H9 (cell line): ENCODE results near the gene GP1BB. TPM values are rescaled to one million over a fixed set of nuclear protein-coding genes. Genes with fewer than 3 reads are reported as not detected.

Source experiments
- DNase-seq: peaks from one replicate; pipeline ENCODE4 v3.0.0-alpha.2; 2017
- H2AFZ ChIP-seq: one replicate; pipeline ENCODE4 v1.6.1; 2013; ENCODE audit warnings: mild to moderate bottlenecking, low read length, control low read depth, moderate library complexity
- H2AK5ac ChIP-seq: 2 replicates; pipeline ENCODE4 v1.6.1; 2013; ENCODE audit warnings: low read length, control low read depth, mixed read lengths; ENCODE audit not compliant: insufficient read length
- H2BK120ac ChIP-seq: one replicate; pipeline ENCODE4 v1.6.1; 2013; ENCODE audit warnings: low read depth, mild to moderate bottlenecking, low read length, control low read depth, inconsistent platforms; ENCODE audit not compliant: poor library complexity, severe bottlenecking
- H2BK12ac ChIP-seq: 2 replicates; pipeline ENCODE4 v1.6.1; 2013; ENCODE audit warnings: low read length, control low read depth, mixed read lengths, low read depth; ENCODE audit not compliant: insufficient read length
- H2BK15ac ChIP-seq: 2 replicates; pipeline ENCODE4 v1.6.1; 2013; ENCODE audit warnings: low read depth, low read length, control low read depth
- H2BK20ac ChIP-seq: one replicate; pipeline ENCODE4 v1.6.1; 2013; ENCODE audit warnings: low read depth, mild to moderate bottlenecking, low read length, control low read depth, inconsistent platforms; ENCODE audit not compliant: poor library complexity, severe bottlenecking
- H2BK5ac ChIP-seq: 2 replicates; pipeline ENCODE4 v1.6.1; 2013; ENCODE audit warnings: low read length, control low read depth, mixed read lengths; ENCODE audit not compliant: insufficient read length
- H3K14ac ChIP-seq: 2 replicates; pipeline ENCODE4 v1.6.1; 2013; ENCODE audit warnings: low read length, control low read depth; ENCODE audit not compliant: insufficient read depth
- H3K18ac ChIP-seq: 2 replicates; pipeline ENCODE4 v1.6.1; 2013; ENCODE audit warnings: low read depth, mild to moderate bottlenecking, mixed read lengths, low read length, control low read depth; ENCODE audit not compliant: insufficient read length
- H3K23ac ChIP-seq: 2 replicates; pipeline ENCODE4 v1.6.1; 2013; ENCODE audit warnings: low read length, control low read depth, mixed read lengths, low read depth; ENCODE audit not compliant: insufficient read length
- H3K23me2 ChIP-seq: 2 replicates; pipeline ENCODE4 v1.6.1; 2013; ENCODE audit warnings: low read depth, mild to moderate bottlenecking, mixed read lengths, low read length, control low read depth; ENCODE audit not compliant: insufficient read length, poor library complexity, severe bottlenecking
- H3K27ac ChIP-seq: 2 replicates; pipeline ENCODE4 v1.5.1; 2013; ENCODE audit warnings: low read length, control low read depth, mixed read lengths, low read depth; ENCODE audit not compliant: insufficient read length
- H3K27me3 ChIP-seq: 2 replicates; pipeline ENCODE4 v1.6.1; 2013; ENCODE audit warnings: low read length, control low read depth, inconsistent platforms; ENCODE audit not compliant: insufficient read depth
- H3K4ac ChIP-seq: 2 replicates; pipeline ENCODE4 v1.6.1; 2013; ENCODE audit warnings: low read depth, mild to moderate bottlenecking, control low read depth, inconsistent platforms, low read length, moderate library complexity
- H3K4me1 ChIP-seq: 2 replicates; pipeline ENCODE4 v1.6.1; 2013; ENCODE audit warnings: low read length, control low read depth, inconsistent platforms; ENCODE audit not compliant: insufficient read depth
- H3K4me2 ChIP-seq: 2 replicates; pipeline ENCODE4 v1.6.1; 2013; ENCODE audit warnings: low read length, control low read depth, mixed read lengths; ENCODE audit not compliant: insufficient read length, insufficient read depth
- H3K56ac ChIP-seq: 2 replicates; pipeline ENCODE4 v1.6.1; 2013; ENCODE audit warnings: low read depth, mild to moderate bottlenecking, mixed read lengths, low read length, control low read depth; ENCODE audit not compliant: insufficient read length
- H3K79me1 ChIP-seq: 2 replicates; pipeline ENCODE4 v1.6.1; 2013; ENCODE audit warnings: low read depth, mild to moderate bottlenecking, moderate library complexity, low read length, control low read depth, inconsistent platforms; ENCODE audit not compliant: insufficient read depth, poor library complexity, severe bottlenecking
- H3K79me2 ChIP-seq: 2 replicates; pipeline ENCODE4 v1.6.1; 2013; ENCODE audit warnings: low read length, control low read depth, inconsistent platforms; ENCODE audit not compliant: insufficient read depth
- H3K9ac ChIP-seq: 2 replicates; pipeline ENCODE4 v1.6.1; 2013; ENCODE audit warnings: low read length, control low read depth, mixed read lengths; ENCODE audit not compliant: insufficient read length; ENCODE audit errors: extremely low read depth
- H3K9me3 ChIP-seq: one replicate; pipeline ENCODE4 v1.6.1; 2013; ENCODE audit warnings: low read depth, low read length, inconsistent platforms; ENCODE audit not compliant: control insufficient read depth
- H3T11ph ChIP-seq: one replicate; pipeline ENCODE4 v1.6.1; 2013; ENCODE audit warnings: mild to moderate bottlenecking, low read length, control low read depth, inconsistent platforms
- H4K20me1 ChIP-seq: one replicate; pipeline ENCODE4 v1.6.1; 2013; ENCODE audit not compliant: control insufficient read depth, insufficient read length, insufficient read depth
- H4K5ac ChIP-seq: 2 replicates; pipeline ENCODE4 v1.6.1; 2013; ENCODE audit warnings: low read depth, mild to moderate bottlenecking, mixed read lengths, low read length, control low read depth; ENCODE audit not compliant: insufficient read length
- H4K8ac ChIP-seq: replicated peaks from 2 replicates; pipeline ENCODE4 v1.6.1; 2013; ENCODE audit warnings: low read length, control low read depth, mixed read lengths, low read depth; ENCODE audit not compliant: insufficient read length
- H4K91ac ChIP-seq: 2 replicates; pipeline ENCODE4 v1.6.1; 2013; ENCODE audit warnings: low read depth, mild to moderate bottlenecking, moderate library complexity, mixed read lengths, low read length, control low read depth; ENCODE audit not compliant: insufficient read length
- H3K27ac Mint-ChIP-seq, 3 experiments: 2 replicates in 2 of 3; 3 replicates in 1 of 3; pipeline ENCODE4 v1.8.0; 2020 to 2021; ENCODE audit warnings: mixed read lengths in 3 of 3, mild to moderate bottlenecking in 1 of 3, moderate library complexity in 1 of 3
- H3K27me3 Mint-ChIP-seq: 2 replicates; pipeline ENCODE4 v1.8.0; 2021; ENCODE audit warnings: low read depth, mild to moderate bottlenecking, moderate library complexity, mixed read lengths
- H3K36me3 Mint-ChIP-seq, 3 experiments: 2 replicates in 2 of 3; 3 replicates in 1 of 3; pipeline ENCODE4 v1.8.0; 2020 to 2021; ENCODE audit warnings: low read depth in 3 of 3, mixed read lengths in 3 of 3; ENCODE audit not compliant: insufficient read depth in 1 of 3
- H3K4me1 Mint-ChIP-seq, 2 experiments: 2 replicates each; pipeline ENCODE4 v1.8.0; 2020; ENCODE audit warnings: mixed read lengths in 2 of 2
- H3K4me3 Mint-ChIP-seq, 2 experiments: 2 replicates in 1 of 2; 3 replicates in 1 of 2; pipeline ENCODE4 v1.8.0; 2020 to 2021; ENCODE audit warnings: mild to moderate bottlenecking in 2 of 2, mixed read lengths in 2 of 2, moderate library complexity in 1 of 2
- H3K9me3 Mint-ChIP-seq, 2 experiments: 2 replicates in 1 of 2; 3 replicates in 1 of 2; pipeline ENCODE4 v1.8.0; 2020; ENCODE audit warnings: mild to moderate bottlenecking in 2 of 2, mixed read lengths in 2 of 2, moderate library complexity in 1 of 2
- WGBS: extraction: QIAGEN DNeasy Blood & Tissue Kit; methylation state at CpG from one replicate; pipeline ENCODE4 v1.1.7; 2013; ENCODE audit warnings: missing lambda C conversion rate, low lambda C conversion rate, mixed read lengths; ENCODE audit not compliant: insufficient read length; ENCODE audit errors: extremely low coverage; 5-methylcytosine and 5-hydroxymethylcytosine counted together
- total RNA-seq: library from RNA; stranded (reverse); gene quantifications from 2 replicates; pipeline ENCODE4 v1.2.1, GENCODE V29; 2021
- TF ChIP-seq, protein P1 (sequence below): fragments of 200-600 bp; sonication (generic); conservative IDR thresholded peaks from 3 replicates; pipeline ENCODE4 v1.8.0; 2021; ENCODE audit warnings: antibody characterized with exemption, mild to moderate bottlenecking

GP1BB gene
- total RNA-seq, 1 experiment from 2014 or later, result 3.4 TPM

DNA sequence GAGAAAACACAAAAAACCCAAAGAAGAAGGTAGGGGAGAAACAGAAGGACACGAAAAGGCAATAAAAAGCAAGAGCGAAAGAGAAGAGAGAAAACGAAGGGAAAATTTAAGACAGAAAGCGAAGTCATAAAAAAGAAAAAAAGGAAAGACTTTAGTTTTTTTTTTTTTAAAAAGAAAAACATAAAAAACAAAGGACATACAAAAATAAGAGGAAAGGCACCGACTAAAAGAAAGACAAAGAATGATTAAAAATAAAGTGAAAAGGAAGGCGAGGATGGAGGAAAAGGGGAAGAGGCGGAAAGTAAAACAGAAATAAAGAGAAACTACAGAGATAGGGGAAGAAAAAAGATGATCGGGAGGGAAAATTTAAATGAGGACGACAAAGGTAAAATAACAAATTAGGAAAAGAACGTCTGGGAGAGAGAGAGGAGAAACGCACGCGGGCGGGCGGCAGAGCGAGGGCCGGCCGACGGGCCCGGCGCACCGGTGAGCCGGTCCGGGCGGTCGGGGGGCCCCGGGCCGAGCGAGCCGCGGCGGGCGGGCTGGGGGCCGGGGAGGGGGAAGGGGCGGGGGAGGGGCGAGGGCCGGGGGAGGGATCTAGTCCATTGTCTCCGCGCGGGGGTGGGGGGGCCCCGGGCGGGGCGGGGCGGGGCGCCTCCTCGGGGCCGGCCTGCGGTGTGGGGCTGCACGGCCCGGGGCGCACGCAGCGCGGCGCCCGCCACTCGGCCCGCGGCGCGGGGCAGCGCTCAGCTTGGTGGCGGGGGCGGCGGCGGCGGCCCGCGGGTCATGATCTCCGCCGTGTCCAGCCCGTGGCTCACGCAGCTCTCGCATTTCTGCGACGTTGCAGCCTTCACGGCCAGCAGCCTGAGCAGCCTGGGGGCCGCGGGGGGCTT is 37.0 kb downstream of the GP1BB start, which contains the start of gene TBX1:
TSS of gene TBX1 (plus strand) at position 721 of the 893 bp plus-strand sequence. CDS start at position 787, 66 bp downstream.
- no peak within 1 kb of the TSS for H4K5ac ChIP-seq
- H2BK12ac ChIP-seq, result no peak within 1 kb of the TSS
- H3K14ac ChIP-seq, result no peak within 1 kb of the TSS
- H3T11ph ChIP-seq, result no peak within 1 kb of the TSS
- no peaks in the 10 kb centered on the region for H3K79me1 ChIP-seq
- no peak within 1 kb of the TSS for H3K4ac ChIP-seq
- peaks cover 3% of the 10 kb centered on the region for H4K20me1 ChIP-seq
- H2BK15ac ChIP-seq, result no peak within 1 kb of the TSS
- Mint-ChIP-seq H3K27me3 (peaks cover 90% of the 10 kb centered on the region), H3K4me3 (peak within 1 kb of the TSS; percentile 57 to 74), H3K27ac (peak within 1 kb of the TSS in 1 of 3 experiments; percentile 22; a peak in 1 of 7 replicates), H3K9me3 (peaks cover 8 to 13% of the 10 kb centered on the region in 2 experiments; a peak in 4 of 5 replicates), H3K36me3 (peaks cover 0 to 3% (median 0%) of the 10 kb centered on the region in 3 experiments; a peak in 2 of 7 replicates), H3K4me1 (peaks cover 26 to 54% of the 10 kb centered on the region in 2 experiments)
- H3K4me2 ChIP-seq, result peak within 1 kb of the TSS; percentile 7
- no peak within 1 kb of the TSS for H3K27ac ChIP-seq
- no peak within 1 kb of the TSS for H3K18ac ChIP-seq
- H3K4me1 ChIP-seq, result no peaks in the 10 kb centered on the region; the same call in 1 of the 2 replicates
- no peak within 1 kb of the TSS for H3K23ac ChIP-seq
- TF ChIP-seq, protein P1, sequence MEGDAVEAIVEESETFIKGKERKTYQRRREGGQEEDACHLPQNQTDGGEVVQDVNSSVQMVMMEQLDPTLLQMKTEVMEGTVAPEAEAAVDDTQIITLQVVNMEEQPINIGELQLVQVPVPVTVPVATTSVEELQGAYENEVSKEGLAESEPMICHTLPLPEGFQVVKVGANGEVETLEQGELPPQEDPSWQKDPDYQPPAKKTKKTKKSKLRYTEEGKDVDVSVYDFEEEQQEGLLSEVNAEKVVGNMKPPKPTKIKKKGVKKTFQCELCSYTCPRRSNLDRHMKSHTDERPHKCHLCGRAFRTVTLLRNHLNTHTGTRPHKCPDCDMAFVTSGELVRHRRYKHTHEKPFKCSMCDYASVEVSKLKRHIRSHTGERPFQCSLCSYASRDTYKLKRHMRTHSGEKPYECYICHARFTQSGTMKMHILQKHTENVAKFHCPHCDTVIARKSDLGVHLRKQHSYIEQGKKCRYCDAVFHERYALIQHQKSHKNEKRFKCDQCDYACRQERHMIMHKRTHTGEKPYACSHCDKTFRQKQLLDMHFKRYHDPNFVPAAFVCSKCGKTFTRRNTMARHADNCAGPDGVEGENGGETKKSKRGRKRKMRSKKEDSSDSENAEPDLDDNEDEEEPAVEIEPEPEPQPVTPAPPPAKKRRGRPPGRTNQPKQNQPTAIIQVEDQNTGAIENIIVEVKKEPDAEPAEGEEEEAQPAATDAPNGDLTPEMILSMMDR, result no peak
- H3K27me3 ChIP-seq, result peaks cover 87% of the 10 kb centered on the region
- H2BK20ac ChIP-seq, result no peak within 1 kb of the TSS
- no peak within 1 kb of the TSS for H3K9ac ChIP-seq
- H3K23me2 ChIP-seq, result no peaks in the 10 kb centered on the region
- H2AFZ ChIP-seq, result no peak within 1 kb of the TSS
- no peak within 1 kb of the TSS for H4K91ac ChIP-seq
- no peaks in the 10 kb centered on the region for H3K9me3 ChIP-seq
- H2BK120ac ChIP-seq, result no peak within 1 kb of the TSS
- H4K8ac ChIP-seq, result no peak within 1 kb of the TSS
- no CpG with 5 or more reads among the region's 79 CpGs for WGBS
- no peak within 1 kb of the TSS for H3K56ac ChIP-seq
- H2AK5ac ChIP-seq, result no peak within 1 kb of the TSS
- no peak for DNase-seq
- no peaks in the 10 kb centered on the region for H3K79me2 ChIP-seq
- H2BK5ac ChIP-seq, result no peak within 1 kb of the TSS
